Panc1 (cell line): Measurements from ENCODE around the gene FOXK1. TPM values are rescaled to one million over a fixed set of nuclear protein-coding genes. Genes with fewer than 3 reads are reported as not detected.

Experiments
- ATAC-seq: fragments of 200-7000 bp; cut with Tn5 transposase; 2 replicates; pipeline ENCODE4 v1.9.1; 2020; ENCODE audit warnings: mild to moderate bottlenecking, moderate library complexity
- BruUV-seq: library from RNA; stranded (reverse); fragments of 400-500 nt; replicated peaks from 2 replicates; lab custom pipeline; 2021; lab: Mats Ljungman, UMichigan
- CTCF ChIA-PET: fragments of 300-600 bp; sonication (Branson Sonifier 250); formaldehyde crosslinking; loops from one replicate; lab custom pipeline; 2022; ENCODE audit warnings: antibody characterized with exemption; lab: Charles Lee
- POLR2A ChIA-PET: fragments of 300-600 bp; sonication (Branson Sonifier 250); formaldehyde crosslinking; loops from one replicate; lab custom pipeline; 2022; ENCODE audit warnings: antibody characterized with exemption; lab: Charles Lee
- DNase-seq: peaks from one replicate; pipeline ENCODE4 v3.0.0-alpha.2; 2010; ENCODE audit warnings: low read depth, low spot score
- H3K27ac ChIP-seq: 2 replicates; pipeline ENCODE4 v1.5.1; 2011; ENCODE audit warnings: mild to moderate bottlenecking, low read length, inconsistent platforms
- H3K27me3 ChIP-seq: fragments of 200-500 bp; sonication (Bioruptor generic); 2 replicates; pipeline ENCODE4 v1.6.0; 2014; ENCODE audit warnings: low read length, inconsistent platforms; ENCODE audit not compliant: control insufficient read depth, insufficient read depth
- H3K36me3 ChIP-seq: fragments of 200-500 bp; sonication (Bioruptor generic); 2 replicates; pipeline ENCODE4 v1.5.1; 2014; ENCODE audit warnings: inconsistent platforms, mild to moderate bottlenecking, low read length, moderate library complexity; ENCODE audit not compliant: control insufficient read depth, insufficient read depth
- H3K4me1 ChIP-seq: 2 replicates; pipeline ENCODE4 v1.5.1; 2011; ENCODE audit warnings: inconsistent platforms, mild to moderate bottlenecking, low read length, moderate library complexity; ENCODE audit not compliant: control insufficient read depth, insufficient read depth
- H3K4me3 ChIP-seq, 2 experiments: 2 replicates each; pipeline ENCODE4 v1.5.1; 2011 to 2012; ENCODE audit warnings: low read depth in 2 of 2, low read length in 2 of 2, mild to moderate bottlenecking in 2 of 2, inconsistent platforms in 1 of 2, moderate library complexity in 1 of 2
- H3K9me3 ChIP-seq: fragments of 200-500 bp; sonication (Bioruptor generic); 2 replicates; pipeline ENCODE4 v1.5.1; 2014; ENCODE audit warnings: low read depth, mild to moderate bottlenecking, inconsistent platforms, low read length, moderate library complexity; ENCODE audit not compliant: control insufficient read depth, insufficient read depth
- CTCF ChIP-seq: fragments of 450-650 bp; IDR thresholded peaks from 2 replicates; pipeline ENCODE4 v1.5.1; 2017; ENCODE audit warnings: mild to moderate bottlenecking
- POLR2AphosphoS5 ChIP-seq: IDR thresholded peaks from 2 replicates; pipeline ENCODE4 v1.6.1; 2012; ENCODE audit warnings: mild to moderate bottlenecking, low read depth, low read length, moderate library complexity
- SIN3A ChIP-seq: IDR thresholded peaks from 2 replicates; pipeline ENCODE4 v1.6.1; 2012; ENCODE audit warnings: low read depth, mild to moderate bottlenecking, low read length, moderate library complexity, borderline replicate concordance; ENCODE audit not compliant: insufficient read depth
- TCF7L2 ChIP-seq: IDR thresholded peaks from 2 replicates; pipeline ENCODE4 v1.6.1; 2011; ENCODE audit warnings: mild to moderate bottlenecking, low read depth, low read length, inconsistent platforms
- in situ Hi-C: cut with HindIII; loops from 2 replicates; pipeline ENCODE4 v1.10.0; 2016; ENCODE audit warnings: low sequenced_read_pairs, low pct_unique_long_range_greater_than_20kb
- intact Hi-C: fragments of 100-400 bp; cut with micrococcal nuclease; formaldehyde crosslinking; loops from one replicate; pipeline ENCODE4 v1.10.0; 2022; ENCODE audit not compliant: unreplicated experiment
- total RNA-seq: library from RNA; stranded (reverse); gene quantifications from one replicate; pipeline ENCODE4 v1.2.1, GENCODE V29; 2021; ENCODE audit not compliant: unreplicated experiment
- TF ChIP-seq, protein P1 (sequence below), 2 experiments: IDR thresholded peaks; 2 replicates each; pipeline ENCODE4 v1.6.1; 2011 to 2012; ENCODE audit warnings: low read depth in 2 of 2, control low read depth in 1 of 2, low read length in 1 of 2, mild to moderate bottlenecking in 1 of 2, moderate library complexity in 1 of 2; ENCODE audit not compliant: insufficient read depth in 1 of 2

The FOXK1 gene
- total RNA-seq, 1 experiment from 2014 or later, result 72.7 TPM

DNA sequence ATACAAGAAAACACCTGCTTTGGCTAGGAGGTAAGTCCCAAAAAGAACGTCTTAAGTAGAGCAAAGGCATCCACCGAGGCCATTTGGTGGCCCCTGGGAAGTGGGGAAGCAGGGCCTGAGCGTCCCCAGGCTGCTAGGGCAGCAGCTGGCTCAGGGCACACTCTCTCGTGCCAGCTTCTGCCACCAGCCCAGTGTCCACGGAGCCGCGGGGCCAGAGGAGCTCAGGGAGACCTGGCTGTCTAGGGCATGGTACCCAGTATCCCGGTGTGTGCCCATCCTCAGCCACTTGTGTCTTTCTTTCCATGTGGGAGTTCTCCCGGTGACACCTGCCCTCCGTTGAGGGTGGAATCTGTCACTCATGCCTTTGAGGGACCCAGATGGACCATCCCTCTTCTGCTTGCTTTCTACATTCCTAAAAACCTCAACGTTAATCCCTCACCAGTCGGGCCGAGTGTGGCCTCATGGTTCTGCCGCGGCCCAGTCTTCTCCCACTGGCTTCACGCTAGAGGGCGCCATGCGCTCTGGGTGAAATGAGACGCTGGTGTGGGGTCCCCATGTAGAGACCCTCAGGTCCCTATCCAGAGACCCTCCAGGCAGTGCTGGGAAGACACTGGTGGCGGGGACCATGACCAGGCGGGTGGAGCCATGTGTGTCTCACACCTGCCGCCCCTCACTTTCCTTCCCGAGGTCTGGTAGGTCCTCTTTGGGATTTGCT lies 83.8 kb downstream of the FOXK1 start:
- ChIA-PET POLR2A (no interaction called here), CTCF (interaction anchor here (0.6 kb wide), 1 partner anchor 26 kb away, joined by 9 read pairs; no protein-coding TSS in a partner anchor)
- H3K27ac ChIP-seq, result no peak overlapping the region
- no peak overlapping the region for H3K4me3 ChIP-seq
- TF ChIP-seq CTCF (no peak), SIN3A (no peak), POLR2AphosphoS5 (no peak), TCF7L2 (no peak)
- TF ChIP-seq, protein P1, sequence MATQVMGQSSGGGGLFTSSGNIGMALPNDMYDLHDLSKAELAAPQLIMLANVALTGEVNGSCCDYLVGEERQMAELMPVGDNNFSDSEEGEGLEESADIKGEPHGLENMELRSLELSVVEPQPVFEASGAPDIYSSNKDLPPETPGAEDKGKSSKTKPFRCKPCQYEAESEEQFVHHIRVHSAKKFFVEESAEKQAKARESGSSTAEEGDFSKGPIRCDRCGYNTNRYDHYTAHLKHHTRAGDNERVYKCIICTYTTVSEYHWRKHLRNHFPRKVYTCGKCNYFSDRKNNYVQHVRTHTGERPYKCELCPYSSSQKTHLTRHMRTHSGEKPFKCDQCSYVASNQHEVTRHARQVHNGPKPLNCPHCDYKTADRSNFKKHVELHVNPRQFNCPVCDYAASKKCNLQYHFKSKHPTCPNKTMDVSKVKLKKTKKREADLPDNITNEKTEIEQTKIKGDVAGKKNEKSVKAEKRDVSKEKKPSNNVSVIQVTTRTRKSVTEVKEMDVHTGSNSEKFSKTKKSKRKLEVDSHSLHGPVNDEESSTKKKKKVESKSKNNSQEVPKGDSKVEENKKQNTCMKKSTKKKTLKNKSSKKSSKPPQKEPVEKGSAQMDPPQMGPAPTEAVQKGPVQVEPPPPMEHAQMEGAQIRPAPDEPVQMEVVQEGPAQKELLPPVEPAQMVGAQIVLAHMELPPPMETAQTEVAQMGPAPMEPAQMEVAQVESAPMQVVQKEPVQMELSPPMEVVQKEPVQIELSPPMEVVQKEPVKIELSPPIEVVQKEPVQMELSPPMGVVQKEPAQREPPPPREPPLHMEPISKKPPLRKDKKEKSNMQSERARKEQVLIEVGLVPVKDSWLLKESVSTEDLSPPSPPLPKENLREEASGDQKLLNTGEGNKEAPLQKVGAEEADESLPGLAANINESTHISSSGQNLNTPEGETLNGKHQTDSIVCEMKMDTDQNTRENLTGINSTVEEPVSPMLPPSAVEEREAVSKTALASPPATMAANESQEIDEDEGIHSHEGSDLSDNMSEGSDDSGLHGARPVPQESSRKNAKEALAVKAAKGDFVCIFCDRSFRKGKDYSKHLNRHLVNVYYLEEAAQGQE (IDR thresholded peaks at IDR 0.05; ENCODE audit: insufficient read depth in 1 of 2, low read depth in 2 of 2, low read length in 1 of 2), result no peak
- H3K36me3 ChIP-seq, result peaks cover 13% of the 10 kb centered on the region
- DNase-seq (no peak), ATAC-seq (no peak)
- BruUV-seq, result no TSS peak
- H3K27me3 ChIP-seq, result no peaks in the 10 kb centered on the region
- H3K4me1 ChIP-seq, result no peaks in the 10 kb centered on the region
- intact Hi-C loops (no loop called here), in situ Hi-C loops (no loop called here)
- H3K9me3 ChIP-seq, result no peaks in the 10 kb centered on the region

DNA sequence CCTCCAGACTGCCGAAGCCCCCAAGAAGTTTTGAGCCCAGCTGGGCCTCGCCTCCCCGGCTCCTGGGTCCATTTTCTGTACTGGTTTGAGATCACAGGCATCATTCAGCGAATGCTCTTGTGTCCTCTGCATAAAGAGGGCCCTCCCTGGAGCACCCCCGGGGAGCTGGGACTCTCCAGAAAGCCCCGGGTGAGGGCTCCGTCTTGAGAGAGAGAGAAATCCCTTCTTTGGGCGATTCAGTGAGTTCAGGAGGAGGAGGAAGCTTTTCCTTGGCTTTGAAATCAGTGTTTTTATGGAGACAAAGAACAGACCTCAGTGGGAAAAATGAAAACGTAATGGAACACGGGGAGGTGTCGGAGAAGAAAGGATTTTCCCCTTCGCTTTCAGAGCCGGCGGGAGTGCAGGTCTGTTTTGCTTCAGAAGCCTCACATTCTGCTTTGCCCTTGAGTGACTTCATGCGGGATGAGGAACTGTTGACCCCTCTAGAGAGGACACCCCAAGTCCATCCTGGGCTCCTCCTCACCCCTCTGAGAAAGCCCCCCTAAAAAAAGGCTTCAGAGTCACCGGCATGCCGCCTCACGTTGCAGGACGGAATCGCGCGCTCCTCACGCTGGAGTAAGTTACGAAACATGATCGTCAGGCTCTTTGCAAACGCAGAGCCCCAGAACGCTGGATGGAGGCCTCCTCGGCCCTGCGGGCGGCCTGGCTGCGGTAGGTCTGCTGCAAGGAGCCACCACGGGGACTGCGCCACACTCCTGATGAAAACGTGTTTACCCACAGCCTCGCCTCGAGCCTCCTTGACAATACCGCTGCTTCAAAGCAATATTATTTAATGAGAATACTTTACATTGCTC lies 84.8 kb downstream of the FOXK1 start:
- intact Hi-C loops, result no loop called here
- no peak for DNase-seq
- ChIA-PET POLR2A (interaction anchor here (0.6 kb wide), 1 partner anchor 1208 kb away, joined by 5 read pairs; no protein-coding TSS in a partner anchor), CTCF (no interaction called here)
- Histone ChIP-seq H3K4me3 (no peak overlapping the region), H3K27me3 (no peaks in the 10 kb centered on the region), H3K27ac (no peak overlapping the region), H3K9me3 (no peaks in the 10 kb centered on the region), H3K36me3 (peaks cover 9% of the 10 kb centered on the region), H3K4me1 (no peaks in the 10 kb centered on the region)
- BruUV-seq, result TSS peak; percentile 4
- ATAC-seq, result no peak
- in situ Hi-C loops, result no loop called here
- TF ChIP-seq POLR2AphosphoS5 (no peak), SIN3A (no peak), TCF7L2 (no peak), CTCF (no peak)
- TF ChIP-seq, protein P1 (IDR thresholded peaks at IDR 0.05; ENCODE audit: insufficient read depth in 1 of 2, low read depth in 2 of 2, low read length in 1 of 2), result no peak
